ENCODE data around the gene UNC5A.

UNC5A gene

GRCh38 chr5:176820937-176821336 lies 10.6 kb downstream of the UNC5A start:
- DNase-seq (ENCODE audit: low read depth): no peak
- TF ChIP-seq, protein P1, sequence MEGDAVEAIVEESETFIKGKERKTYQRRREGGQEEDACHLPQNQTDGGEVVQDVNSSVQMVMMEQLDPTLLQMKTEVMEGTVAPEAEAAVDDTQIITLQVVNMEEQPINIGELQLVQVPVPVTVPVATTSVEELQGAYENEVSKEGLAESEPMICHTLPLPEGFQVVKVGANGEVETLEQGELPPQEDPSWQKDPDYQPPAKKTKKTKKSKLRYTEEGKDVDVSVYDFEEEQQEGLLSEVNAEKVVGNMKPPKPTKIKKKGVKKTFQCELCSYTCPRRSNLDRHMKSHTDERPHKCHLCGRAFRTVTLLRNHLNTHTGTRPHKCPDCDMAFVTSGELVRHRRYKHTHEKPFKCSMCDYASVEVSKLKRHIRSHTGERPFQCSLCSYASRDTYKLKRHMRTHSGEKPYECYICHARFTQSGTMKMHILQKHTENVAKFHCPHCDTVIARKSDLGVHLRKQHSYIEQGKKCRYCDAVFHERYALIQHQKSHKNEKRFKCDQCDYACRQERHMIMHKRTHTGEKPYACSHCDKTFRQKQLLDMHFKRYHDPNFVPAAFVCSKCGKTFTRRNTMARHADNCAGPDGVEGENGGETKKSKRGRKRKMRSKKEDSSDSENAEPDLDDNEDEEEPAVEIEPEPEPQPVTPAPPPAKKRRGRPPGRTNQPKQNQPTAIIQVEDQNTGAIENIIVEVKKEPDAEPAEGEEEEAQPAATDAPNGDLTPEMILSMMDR (IDR thresholded peaks at IDR 0.05; ENCODE audit: low read depth, low read length, missing control alignments): no peak
- no peak overlapping the region for H3K4me3 ChIP-seq (ENCODE audit: low read depth, low read length)

DNA sequence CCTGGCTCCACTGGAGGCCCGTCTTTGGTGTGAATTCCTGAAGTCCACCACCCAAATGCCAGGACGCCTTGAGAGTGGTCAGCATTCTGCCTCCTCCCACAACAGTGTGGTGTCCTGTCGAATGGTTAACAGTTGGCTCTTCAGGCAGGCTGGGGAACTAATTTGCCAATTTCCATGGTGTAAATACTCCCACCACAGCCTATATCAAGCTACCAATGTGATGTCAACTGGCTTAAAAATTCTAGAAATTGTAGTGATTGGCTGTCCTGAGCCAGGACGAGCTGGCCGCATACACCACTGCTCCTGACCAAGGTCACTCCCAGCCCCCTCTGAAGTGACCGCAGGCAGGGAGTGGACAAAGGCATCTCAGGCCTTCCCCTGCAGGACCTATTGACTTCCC lies 11.1 kb downstream of the UNC5A start:
- DNase-seq (ENCODE audit: low read depth): no peak
- TF ChIP-seq, protein P1 (IDR thresholded peaks at IDR 0.05; ENCODE audit: low read depth, low read length, missing control alignments): no peak
- no peak overlapping the region for H3K4me3 ChIP-seq (ENCODE audit: low read depth, low read length)

DNA sequence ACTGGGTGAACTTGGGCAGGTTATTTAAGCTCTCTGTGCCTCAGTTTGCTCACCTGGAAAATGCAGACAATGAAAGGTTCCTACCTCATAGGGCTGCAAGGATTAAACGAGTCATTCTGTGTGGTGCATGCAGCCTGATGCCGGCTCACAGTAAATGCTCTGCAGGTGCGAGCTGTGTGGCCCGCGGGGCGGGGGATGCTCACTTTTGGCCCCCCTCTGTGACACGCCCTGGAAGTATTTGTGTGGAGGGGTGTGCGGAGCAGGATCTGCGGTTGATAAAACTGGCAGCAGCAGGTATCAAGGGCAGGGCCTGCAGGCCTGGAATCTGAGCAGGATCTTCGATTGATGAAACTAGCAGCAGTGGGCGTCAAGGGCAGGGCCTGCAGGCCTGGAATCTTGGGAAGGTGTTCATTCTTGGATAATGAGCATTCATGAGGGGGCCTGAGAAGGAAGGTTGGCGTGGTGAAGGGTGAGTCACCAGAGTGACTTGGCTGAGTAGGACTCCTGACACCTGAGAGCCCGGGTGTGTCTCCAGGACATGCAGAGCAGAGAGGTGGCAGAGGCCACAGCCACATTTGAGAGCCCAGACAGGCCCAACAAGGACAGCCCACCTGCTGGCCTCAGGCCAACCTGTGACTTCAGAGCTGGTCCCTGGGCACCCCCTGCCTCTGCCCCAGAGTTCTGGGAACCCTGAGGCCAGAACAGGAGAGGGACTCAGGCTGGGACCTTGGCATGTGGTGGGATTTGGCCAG lies 11.9 kb downstream of the UNC5A start:
- TF ChIP-seq, protein P1 (IDR thresholded peaks at IDR 0.05; ENCODE audit: low read depth, low read length, missing control alignments): no peak
- H3K4me3 ChIP-seq (ENCODE audit: low read depth, low read length): no peak overlapping the region
- DNase-seq (ENCODE audit: low read depth): no peak

DNA sequence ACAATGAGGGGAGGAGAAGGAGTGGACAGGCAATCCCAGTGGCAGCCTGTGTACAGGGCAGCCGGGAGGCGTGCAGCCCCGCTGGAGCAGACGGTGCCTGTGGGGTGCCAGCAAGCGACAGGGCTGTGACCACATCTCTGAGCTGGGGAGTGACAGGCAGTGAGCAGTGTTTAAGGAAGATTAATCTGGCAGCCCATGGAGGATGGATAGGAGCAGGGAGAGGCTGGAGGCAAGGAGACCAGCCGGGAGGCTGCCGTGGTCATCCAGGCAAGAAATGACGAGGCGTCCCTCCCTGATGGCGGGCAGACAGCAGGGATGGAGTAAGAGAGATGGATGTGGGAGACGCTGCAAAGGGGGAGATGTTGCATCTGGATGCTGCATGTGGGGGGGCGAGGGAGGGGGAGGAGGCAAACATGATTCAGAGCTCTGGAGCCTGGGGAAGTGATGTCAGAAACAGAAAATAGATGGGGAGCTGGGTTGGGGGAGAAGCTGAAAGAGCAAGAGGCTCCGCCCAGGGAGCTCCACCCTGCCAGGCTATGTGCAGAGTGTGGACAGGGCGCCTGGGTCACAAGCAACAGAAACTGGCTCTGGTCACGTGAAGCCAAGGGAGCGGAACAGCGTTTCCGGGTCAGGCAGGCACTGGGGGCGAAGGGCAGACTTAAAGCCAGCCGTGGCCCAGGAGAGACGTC lies 12.6 kb downstream of the UNC5A start:
- no peak overlapping the region for H3K4me3 ChIP-seq (ENCODE audit: low read depth, low read length)
- TF ChIP-seq, protein P1 (IDR thresholded peaks at IDR 0.05; ENCODE audit: low read depth, low read length, missing control alignments): no peak
- no peak for DNase-seq (ENCODE audit: low read depth)

- no peak overlapping the region for H3K4me3 ChIP-seq (ENCODE audit: low read depth, low read length)
- DNase-seq (ENCODE audit: low read depth): no peak
- TF ChIP-seq, protein P1 (IDR thresholded peaks at IDR 0.05; ENCODE audit: low read depth, low read length, missing control alignments): no peak
Observed at GRCh38 chr5:176823869-176824412, 13.6 kb downstream of the UNC5A start.

DNA sequence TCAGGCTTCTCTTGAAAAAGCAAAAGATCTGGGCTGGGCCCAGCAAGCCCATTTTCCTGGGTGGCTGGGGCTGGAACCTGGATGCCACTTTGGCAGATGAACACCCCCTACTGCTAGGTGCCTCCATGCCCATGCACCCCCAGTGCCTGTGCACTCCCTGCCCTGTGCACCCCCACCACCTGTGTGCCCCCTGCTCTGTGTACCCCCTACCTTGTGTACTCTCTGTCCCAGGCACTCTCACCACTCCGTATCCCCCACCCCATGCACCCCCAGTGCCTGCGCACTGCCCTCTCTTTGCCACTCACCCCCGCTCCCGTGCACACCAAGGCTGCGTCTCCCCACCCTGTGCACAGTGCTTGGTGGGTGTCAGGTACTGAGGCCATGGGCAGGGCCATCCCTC lies 14.2 kb downstream of the UNC5A start:
- DNase-seq (ENCODE audit: low read depth): no peak
- TF ChIP-seq, protein P1 (IDR thresholded peaks at IDR 0.05; ENCODE audit: low read depth, low read length, missing control alignments): no peak
- no peak overlapping the region for H3K4me3 ChIP-seq (ENCODE audit: low read depth, low read length)
